ENCODE measurements around the gene ITSN1. TPM values are rescaled to one million over a fixed set of nuclear protein-coding genes. Genes with fewer than 3 reads are reported as not detected.

ITSN1 gene
- total and polyA plus RNA-seq, 2 experiments from 2014 or later: 35.5 to 57.1 TPM

GRCh38 chr21:33663241-33663640 is 20.9 kb downstream of the ITSN1 start:
- Histone ChIP-seq H4K20me1 (ENCODE audit: insufficient read depth) (peaks cover 9% of the 10 kb centered on the region; the same call in 1 of the 2 replicates), H3K9ac (no peak overlapping the region), H3K9me2 (ENCODE audit: insufficient read depth) (no peaks in the 10 kb centered on the region), H3K79me2 (ENCODE audit: insufficient read depth) (peaks cover 100% of the 10 kb centered on the region), H3K4me2 (ENCODE audit: unreplicated experiment) (no peak overlapping the region), H2AFZ (no peak overlapping the region), H3K27me3 (replicated peaks; ENCODE audit: insufficient read depth) (no peaks in the 10 kb centered on the region), H3F3A (ENCODE audit: insufficient read depth) (peaks cover 29% of the 10 kb centered on the region; the same call in 1 of the 2 replicates), H3K27ac (peak overlapping the region; percentile 20), H3K9me3 (ENCODE audit: low read depth) (peaks cover 7% of the 10 kb centered on the region), H3K4me3 (no peak overlapping the region), H3K4me1 (ENCODE audit: insufficient read depth) (peaks cover 32% of the 10 kb centered on the region), H3K36me3 (ENCODE audit: low read depth) (no peaks in the 10 kb centered on the region)
- DNase-seq: peak; percentile 56
- 9 to 21% methylated on average over 2 of the region's 2 CpGs for WGBS, 2 experiments (ENCODE audit: low coverage in 1 of 2, low lambda C conversion rate in 2 of 2, missing lambda C conversion rate in 2 of 2)
- in situ Hi-C loops (cut with MboI): no loop called here
- no peak for TF ChIP-seq EZH2 (IDR thresholded peaks at IDR 0.05; ENCODE audit: insufficient read depth, poor library complexity, severe bottlenecking)
- no peak for TF ChIP-seq EZH2phosphoT487 (IDR thresholded peaks at IDR 0.05; ENCODE audit: insufficient read depth, low read depth)

GRCh38 chr21:33664135-33664534 is 21.8 kb downstream of the ITSN1 start:
- Histone ChIP-seq H4K20me1 (ENCODE audit: insufficient read depth) (peaks cover 14% of the 10 kb centered on the region; the same call in 1 of the 2 replicates), H3K27ac (no peak overlapping the region), H3K9ac (no peak overlapping the region), H3K4me3 (no peak overlapping the region), H3K9me2 (ENCODE audit: insufficient read depth) (no peaks in the 10 kb centered on the region), H3K4me1 (ENCODE audit: insufficient read depth) (peaks cover 40% of the 10 kb centered on the region), H3K4me2 (ENCODE audit: unreplicated experiment) (no peak overlapping the region), H3K9me3 (ENCODE audit: low read depth) (peaks cover 7% of the 10 kb centered on the region), H2AFZ (no peak overlapping the region), H3K27me3 (replicated peaks; ENCODE audit: insufficient read depth) (no peaks in the 10 kb centered on the region), H3F3A (ENCODE audit: insufficient read depth) (peaks cover 29% of the 10 kb centered on the region; the same call in 1 of the 2 replicates), H3K79me2 (ENCODE audit: insufficient read depth) (peaks cover 100% of the 10 kb centered on the region), H3K36me3 (ENCODE audit: low read depth) (no peaks in the 10 kb centered on the region)
- in situ Hi-C loops (cut with MboI): no loop called here
- WGBS, 2 experiments (ENCODE audit: low coverage in 1 of 2, low lambda C conversion rate in 2 of 2, missing lambda C conversion rate in 2 of 2): 97 to 99% methylated on average over 3 of the region's 3 CpGs
- TF ChIP-seq EZH2 (IDR thresholded peaks at IDR 0.05; ENCODE audit: insufficient read depth, poor library complexity, severe bottlenecking) (no peak), EZH2phosphoT487 (IDR thresholded peaks at IDR 0.05; ENCODE audit: insufficient read depth, low read depth) (no peak)
- no peak for DNase-seq

DNA sequence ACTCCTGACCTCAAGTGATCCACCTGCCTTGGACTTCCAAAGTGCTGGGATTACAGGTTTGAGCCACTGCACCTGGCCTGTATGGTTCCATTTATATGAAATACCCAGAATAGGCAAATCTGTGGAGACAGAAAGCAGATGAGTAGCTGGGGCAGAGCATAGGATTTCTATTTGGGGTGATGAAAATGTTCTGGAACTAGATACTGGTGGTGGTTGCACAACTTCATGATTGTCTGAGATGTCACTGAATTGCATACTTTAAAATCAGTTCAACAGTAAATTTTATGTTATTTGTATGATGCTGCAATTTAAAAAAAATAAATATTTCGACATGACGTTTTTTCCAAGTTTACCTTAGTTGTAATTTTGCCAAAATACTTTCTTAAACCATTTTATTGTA is 23.9 kb downstream of the ITSN1 start:
- in situ Hi-C loops (cut with MboI): no loop called here
- Histone ChIP-seq H2AFZ (no peak overlapping the region), H3F3A (ENCODE audit: insufficient read depth) (peaks cover 31% of the 10 kb centered on the region; the same call in 1 of the 2 replicates), H3K4me3 (no peak overlapping the region), H3K9ac (no peak overlapping the region), H3K4me1 (ENCODE audit: insufficient read depth) (peaks cover 46% of the 10 kb centered on the region), H3K27me3 (replicated peaks; ENCODE audit: insufficient read depth) (no peaks in the 10 kb centered on the region), H3K9me2 (ENCODE audit: insufficient read depth) (no peaks in the 10 kb centered on the region), H3K4me2 (ENCODE audit: unreplicated experiment) (no peak overlapping the region), H3K27ac (no peak overlapping the region), H3K79me2 (ENCODE audit: insufficient read depth) (peaks cover 100% of the 10 kb centered on the region), H3K36me3 (ENCODE audit: low read depth) (no peaks in the 10 kb centered on the region), H3K9me3 (ENCODE audit: low read depth) (no peaks in the 10 kb centered on the region), H4K20me1 (ENCODE audit: insufficient read depth) (peaks cover 19% of the 10 kb centered on the region; the same call in 1 of the 2 replicates)
- WGBS, 2 experiments (ENCODE audit: low coverage in 1 of 2, low lambda C conversion rate in 2 of 2, missing lambda C conversion rate in 2 of 2): 41 to 45% methylated on average over 2 of the region's 2 CpGs
- peak; percentile 55 for DNase-seq
- TF ChIP-seq EZH2phosphoT487 (IDR thresholded peaks at IDR 0.05; ENCODE audit: insufficient read depth, low read depth) (no peak), EZH2 (IDR thresholded peaks at IDR 0.05; ENCODE audit: insufficient read depth, poor library complexity, severe bottlenecking) (no peak)

GRCh38 chr21:33667636-33668035 is 25.3 kb downstream of the ITSN1 start:
- Histone ChIP-seq H2AFZ (no peak overlapping the region), H3K79me2 (ENCODE audit: insufficient read depth) (peaks cover 100% of the 10 kb centered on the region), H3K27ac (no peak overlapping the region), H3K36me3 (ENCODE audit: low read depth) (no peaks in the 10 kb centered on the region), H3K27me3 (replicated peaks; ENCODE audit: insufficient read depth) (no peaks in the 10 kb centered on the region), H3K4me2 (ENCODE audit: unreplicated experiment) (peak overlapping the region; percentile 16), H4K20me1 (ENCODE audit: insufficient read depth) (peaks cover 19% of the 10 kb centered on the region; the same call in 1 of the 2 replicates), H3K9ac (no peak overlapping the region), H3K9me3 (ENCODE audit: low read depth) (no peaks in the 10 kb centered on the region), H3K4me1 (ENCODE audit: insufficient read depth) (peaks cover 44% of the 10 kb centered on the region), H3F3A (ENCODE audit: insufficient read depth) (peaks cover 31% of the 10 kb centered on the region; the same call in 1 of the 2 replicates), H3K9me2 (ENCODE audit: insufficient read depth) (no peaks in the 10 kb centered on the region), H3K4me3 (no peak overlapping the region)
- 85 to 86% methylated on average over 6 of the region's 6 CpGs for WGBS, 2 experiments (ENCODE audit: low coverage in 1 of 2, low lambda C conversion rate in 2 of 2, missing lambda C conversion rate in 2 of 2)
- TF ChIP-seq EZH2phosphoT487 (IDR thresholded peaks at IDR 0.05; ENCODE audit: insufficient read depth, low read depth): no peak
- no peak for TF ChIP-seq EZH2 (IDR thresholded peaks at IDR 0.05; ENCODE audit: insufficient read depth, poor library complexity, severe bottlenecking)
- in situ Hi-C loops (cut with MboI): no loop called here
- DNase-seq: no peak
